HL-60/S4 (cell line): ENCODE results near the gene BICRAL.
"Not testable (repeated sequence)": the region's sequence is repeated elsewhere in the genome, so short reads cannot be mapped to it uniquely, and the experiment has no call there.

Experiments used
- in situ Hi-C: fragments of 300-500 bp; cut with MboI; formaldehyde crosslinking; loops from 2 replicates; pipeline ENCODE4 v1.14.3; 2022; ENCODE audit warnings: low sequenced_read_pairs

BICRAL gene

DNA sequence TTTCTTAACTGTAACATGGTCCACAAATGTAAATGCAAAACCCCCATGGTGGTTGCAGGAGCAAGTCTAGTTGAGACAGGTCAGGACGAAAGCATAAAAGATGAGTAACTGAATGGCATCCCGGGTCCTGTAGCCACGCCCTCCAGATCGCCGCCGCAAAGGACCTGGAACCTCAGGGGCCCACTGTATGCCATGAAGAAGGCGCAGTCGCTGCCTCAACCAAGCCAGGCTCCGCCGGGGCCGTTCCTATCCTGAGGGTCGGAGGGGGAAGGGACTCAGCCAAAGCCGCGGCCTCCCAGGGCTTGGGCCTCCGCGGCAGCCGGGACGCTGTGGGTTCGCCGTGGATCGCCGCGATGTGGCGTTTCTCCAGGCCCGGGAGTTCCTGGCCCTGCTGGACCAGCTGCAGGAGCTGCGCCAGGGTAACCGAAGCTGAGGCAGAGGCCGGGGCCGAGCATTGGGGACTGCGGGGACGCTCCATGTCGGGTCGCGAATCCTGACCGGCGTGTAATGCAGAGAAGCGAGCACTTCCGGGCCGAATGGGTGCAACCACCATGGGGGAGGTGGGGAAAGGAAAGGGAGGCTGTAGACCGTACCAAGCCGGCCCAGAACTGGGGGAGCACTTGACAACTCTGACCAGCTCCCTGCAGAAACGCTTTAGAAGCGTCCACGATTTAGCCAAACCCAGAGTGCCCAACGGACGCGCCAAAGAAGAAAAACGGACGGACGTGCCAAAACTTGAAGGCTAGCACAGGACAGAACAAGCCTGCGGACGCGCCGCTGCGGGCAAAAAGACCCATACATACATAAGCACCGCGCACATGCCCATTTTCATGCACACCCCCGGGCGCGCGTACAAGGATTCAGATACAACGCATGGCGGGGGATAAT is 108.7 kb downstream of the BICRAL start:
- in situ Hi-C loops = no loop called here

GRCh38 chr6:42891199-42891722 is 109.4 kb downstream of the BICRAL start:
- in situ Hi-C loops = no loop called here

- in situ Hi-C loops = not testable (repeated sequence)
Measured at GRCh38 chr6:42894041-42894828, 112.4 kb downstream of the BICRAL start.

DNA sequence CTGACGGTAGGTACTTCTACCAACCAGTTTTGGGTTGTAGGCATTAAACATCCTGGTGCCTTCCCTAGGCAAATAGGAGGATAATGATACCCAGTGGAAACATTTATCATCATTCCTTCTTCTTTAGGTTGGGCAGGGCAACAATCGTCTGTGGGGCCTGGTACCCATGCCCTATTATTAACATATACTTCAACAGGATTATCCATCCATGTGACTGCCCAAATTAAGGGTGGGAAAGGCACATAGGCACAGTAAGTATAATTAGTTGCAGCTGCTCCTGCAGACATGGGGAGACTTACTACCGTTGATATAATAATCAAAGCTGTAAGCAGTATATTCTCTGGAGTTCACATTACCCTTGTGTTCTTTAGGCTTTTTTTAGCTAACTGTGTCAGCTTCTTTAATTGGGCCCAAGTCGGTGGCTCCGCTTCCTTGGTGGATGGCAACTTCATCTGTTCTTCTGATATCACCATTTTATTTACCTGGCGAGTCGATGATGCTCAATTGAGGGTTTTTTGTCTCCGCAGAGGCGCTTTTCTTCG is 114.4 kb downstream of the BICRAL start:
- in situ Hi-C loops = no loop called here

- in situ Hi-C loops = no loop called here
Measured at GRCh38 chr6:42898891-42899361, 117.1 kb downstream of the BICRAL start.

- in situ Hi-C loops = loop anchor here (5.0 kb wide), 1 partner anchor 247 kb away; no protein-coding TSS in a partner anchor
Measured at GRCh38 chr6:42899871-42900270, 118.0 kb downstream of the BICRAL start.

DNA sequence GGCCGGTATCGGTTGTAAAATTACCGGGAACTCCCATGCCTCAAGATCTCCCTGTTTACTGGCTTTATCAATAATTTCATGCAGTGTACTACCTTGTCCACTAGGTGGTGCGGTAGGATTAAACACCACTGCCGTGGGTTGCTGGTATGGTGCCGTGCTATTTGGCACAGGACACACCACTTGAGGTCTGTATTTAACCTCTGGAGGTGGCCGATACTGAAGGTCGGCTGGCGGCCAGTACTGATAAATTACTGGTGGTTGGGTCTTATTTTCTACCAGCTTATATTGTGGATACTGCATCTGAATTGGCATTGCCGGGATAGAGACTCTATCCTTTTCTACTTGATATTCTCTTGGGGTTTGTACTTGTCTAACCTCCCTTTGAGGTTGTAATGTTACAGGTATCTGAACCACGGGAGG is 119.7 kb downstream of the BICRAL start:
- in situ Hi-C loops = loop anchor here (5.0 kb wide), 1 partner anchor 246 kb away; no protein-coding TSS in a partner anchor

DNA sequence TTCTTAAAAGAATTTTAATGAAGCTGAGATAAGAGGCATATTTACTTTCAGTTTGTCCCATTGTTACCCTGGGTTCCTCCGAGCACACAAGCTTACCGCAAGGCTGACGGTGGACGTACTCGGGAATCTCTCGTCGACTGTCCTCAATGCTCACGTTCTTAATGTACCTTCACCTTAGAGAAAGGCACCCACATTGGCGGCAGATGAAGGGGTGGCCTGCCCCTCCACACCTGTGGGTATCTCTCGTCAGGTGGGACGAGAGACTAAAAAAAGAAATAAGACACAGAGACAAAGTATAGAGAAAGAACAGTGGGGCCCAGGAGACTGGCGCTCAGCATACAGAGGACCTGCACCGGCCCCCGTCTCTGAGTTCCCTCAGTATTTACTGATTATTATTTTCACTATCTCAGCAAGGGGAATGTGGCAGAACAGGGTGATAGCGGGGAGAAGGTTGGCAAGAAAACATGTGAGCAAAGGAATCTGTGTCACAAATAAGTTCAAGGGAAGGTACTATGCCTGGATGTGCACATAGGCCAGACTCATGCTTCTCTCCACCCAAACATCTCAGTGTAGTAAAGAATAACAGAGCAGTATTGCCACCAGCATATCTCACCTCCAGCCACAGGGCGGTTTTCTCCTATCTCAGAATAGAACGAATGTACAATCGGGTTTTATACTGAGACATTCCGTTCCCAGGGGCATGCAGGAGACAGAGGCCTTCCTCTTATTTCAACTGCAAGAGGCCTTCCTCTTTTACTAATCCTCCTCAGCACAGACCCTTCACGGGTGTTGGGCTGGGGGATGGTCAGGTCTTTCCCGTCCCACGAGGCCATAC is 120.8 kb downstream of the BICRAL start:
- in situ Hi-C loops = loop anchor here (5.0 kb wide), 1 partner anchor 245 kb away; no protein-coding TSS in a partner anchor

GRCh38 chr6:42904467-42904866 is 122.6 kb downstream of the BICRAL start:
- in situ Hi-C loops = loop anchor here (5.0 kb wide), 1 partner anchor 243 kb away; no protein-coding TSS in a partner anchor

- in situ Hi-C loops = no loop called here
Measured at GRCh38 chr6:42907336-42907735, 125.5 kb downstream of the BICRAL start.

GRCh38 chr6:42909835-42910234 is 128.0 kb downstream of the BICRAL start:
- in situ Hi-C loops = no loop called here

- in situ Hi-C loops = no loop called here
Measured at GRCh38 chr6:42911171-42912021, 129.5 kb downstream of the BICRAL start.

- in situ Hi-C loops = no loop called here
Measured at GRCh38 chr6:42914546-42914945, 132.7 kb downstream of the BICRAL start.

- in situ Hi-C loops = no loop called here
Measured at GRCh38 chr6:42915732-42916131, 133.9 kb downstream of the BICRAL start, which contains the start of gene PTCRA. Gene PTCRA, plus strand, starts transcription at chr6:42916053. Its CDS starts 17 bp downstream, at chr6:42916070.

DNA sequence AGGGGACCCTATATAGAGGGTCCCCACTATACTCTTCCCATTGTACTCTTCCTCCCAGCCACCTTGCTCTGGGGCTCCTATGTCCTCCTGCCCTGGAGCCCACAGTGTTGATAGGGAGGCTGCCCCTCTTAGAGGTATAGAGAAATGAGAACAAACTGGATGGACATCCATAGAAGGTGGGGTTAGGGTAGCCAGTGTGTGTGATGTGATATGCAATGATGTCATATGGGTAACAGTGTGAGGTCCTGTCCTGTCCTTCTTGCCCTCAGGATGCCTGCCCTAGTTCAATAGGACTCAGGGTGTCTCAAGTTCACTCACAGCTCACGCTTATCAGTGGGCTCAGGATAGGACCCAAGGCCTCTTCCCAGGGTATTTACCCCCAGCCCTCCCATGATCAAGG is 134.4 kb downstream of the BICRAL start:
- in situ Hi-C loops = no loop called here
